Tibial nerve (tissue), 4 donors: ENCODE data around the gene CSKMT. TPM values are rescaled to one million over a fixed set of nuclear protein-coding genes. Genes with fewer than 3 reads are reported as not detected.
"Not testable (repeated sequence)": the region's sequence is repeated elsewhere in the genome, so short reads cannot be mapped to it uniquely, and the experiment has no call there.

Experiments
- DNase-seq, 2 donors: peaks; one replicate each; pipeline ENCODE4 v3.0.0-alpha.2; 2019; ENCODE audit warnings: low spot score in 2 of 2
- H3K27ac ChIP-seq, 4 donors: fragments of 200-600 bp; sonication (generic) in 3 of 4; one replicate each; pipeline ENCODE4 v1.5.1; 2017 to 2019; ENCODE audit warnings: mild to moderate bottlenecking in 1 of 4
- H3K27me3 ChIP-seq, 2 donors: fragments of 200-600 bp; sonication (generic) in 1 of 2; one replicate each; pipeline versions ENCODE4 v1.5.1 to v1.6.0; 2017 to 2019
- H3K36me3 ChIP-seq, 3 donors: fragments of 200-600 bp; sonication (generic); one replicate each; pipeline ENCODE4 v1.5.1; 2018 to 2019
- H3K4me1 ChIP-seq, 4 donors: fragments of 200-600 bp; sonication (generic) in 3 of 4; one replicate each; pipeline ENCODE4 v1.5.1; 2017 to 2019
- H3K4me3 ChIP-seq, 4 donors: fragments of 200-600 bp; sonication (generic) in 3 of 4; one replicate each; pipeline ENCODE4 v1.5.1; 2017 to 2019; ENCODE audit warnings: mild to moderate bottlenecking in 1 of 4, moderate library complexity in 1 of 4
- H3K9me3 ChIP-seq, 4 donors: fragments of 200-600 bp; sonication (generic) in 3 of 4; one replicate each; pipeline ENCODE4 v1.5.1; 2017 to 2019
- EP300 ChIP-seq, 2 donors: sonication (generic); formaldehyde crosslinking; IDR thresholded peaks; one replicate each; pipeline ENCODE4 v1.6.1; 2017; ENCODE audit warnings: antibody characterized with exemption in 2 of 2, mild to moderate bottlenecking in 1 of 2
- POLR2A ChIP-seq, 2 donors: fragments of 450-650 bp; IDR thresholded peaks; one replicate each; pipeline ENCODE4 v1.6.1; 2017; ENCODE audit warnings: antibody characterized with exemption in 2 of 2, mild to moderate bottlenecking in 2 of 2, moderate library complexity in 2 of 2
- WGBS, 2 donors: methylation state at CpG; one replicate each; pipeline ENCODE4 v1.1.5; 2018; 5-methylcytosine and 5-hydroxymethylcytosine counted together
- total RNA-seq, 4 donors: library from RNA; depleted of rRNA; stranded (reverse); fragments of >200 nt; gene quantifications; one replicate each; pipeline ENCODE4 v1.1.0, GENCODE V29; 2016
- TF ChIP-seq, protein P1 (sequence below), 5 experiments: fragments of 200-600 bp in 3 of 5; fragments of 450-650 bp in 2 of 5; sonication (generic) in 3 of 5; IDR thresholded peaks; one replicate each; pipeline ENCODE4 v1.5.1; 2016 to 2019; ENCODE audit warnings: antibody characterized with exemption in 5 of 5, mild to moderate bottlenecking in 3 of 5, moderate library complexity in 2 of 5

The CSKMT gene
- total RNA-seq, 4 donors from 2014 or later: 2.6 to 17.0 (median 5.7) TPM

- Histone ChIP-seq H3K9me3 (no peaks in the 10 kb centered on the region), H3K36me3 (peaks cover 0 to 39% (median 4%) of the 10 kb centered on the region in 3 donors), H3K27me3 (no peaks in the 10 kb centered on the region), H3K4me3 (no peak overlapping the region), H3K4me1 (peaks cover 0 to 50% (median 28%) of the 10 kb centered on the region in 4 donors), H3K27ac (no peak overlapping the region)
- TF ChIP-seq EP300 (IDR thresholded peaks at IDR 0.05) (no peak), POLR2A (IDR thresholded peaks at IDR 0.05) (no peak)
- TF ChIP-seq, protein P1, sequence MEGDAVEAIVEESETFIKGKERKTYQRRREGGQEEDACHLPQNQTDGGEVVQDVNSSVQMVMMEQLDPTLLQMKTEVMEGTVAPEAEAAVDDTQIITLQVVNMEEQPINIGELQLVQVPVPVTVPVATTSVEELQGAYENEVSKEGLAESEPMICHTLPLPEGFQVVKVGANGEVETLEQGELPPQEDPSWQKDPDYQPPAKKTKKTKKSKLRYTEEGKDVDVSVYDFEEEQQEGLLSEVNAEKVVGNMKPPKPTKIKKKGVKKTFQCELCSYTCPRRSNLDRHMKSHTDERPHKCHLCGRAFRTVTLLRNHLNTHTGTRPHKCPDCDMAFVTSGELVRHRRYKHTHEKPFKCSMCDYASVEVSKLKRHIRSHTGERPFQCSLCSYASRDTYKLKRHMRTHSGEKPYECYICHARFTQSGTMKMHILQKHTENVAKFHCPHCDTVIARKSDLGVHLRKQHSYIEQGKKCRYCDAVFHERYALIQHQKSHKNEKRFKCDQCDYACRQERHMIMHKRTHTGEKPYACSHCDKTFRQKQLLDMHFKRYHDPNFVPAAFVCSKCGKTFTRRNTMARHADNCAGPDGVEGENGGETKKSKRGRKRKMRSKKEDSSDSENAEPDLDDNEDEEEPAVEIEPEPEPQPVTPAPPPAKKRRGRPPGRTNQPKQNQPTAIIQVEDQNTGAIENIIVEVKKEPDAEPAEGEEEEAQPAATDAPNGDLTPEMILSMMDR (IDR thresholded peaks at IDR 0.05): no peak
- 90 to 92% methylated on average over 11 of the region's 11 CpGs for WGBS, 2 donors
- DNase-seq: no peak
Measured at GRCh38 chr11:62648967-62649364, 16.1 kb upstream of the CSKMT start.

DNA sequence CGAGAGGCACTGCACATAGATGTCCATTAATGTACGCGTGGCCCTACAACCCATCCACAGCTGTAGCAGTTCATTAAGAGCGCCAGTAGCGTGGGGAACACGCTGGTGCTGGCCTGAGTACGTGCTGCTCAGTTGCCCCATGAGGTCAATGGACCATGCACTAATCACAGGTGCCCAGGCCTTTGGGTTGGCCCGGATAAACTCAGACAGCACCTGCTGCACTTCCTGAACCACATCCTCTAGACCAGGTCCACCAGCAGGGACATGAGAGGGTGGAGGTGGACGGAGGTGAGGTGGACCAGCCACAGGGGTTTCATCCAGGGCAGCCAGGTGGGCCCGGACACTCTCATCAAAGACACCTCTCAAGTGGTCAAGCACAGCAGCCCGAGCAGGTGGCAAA lies 15.6 kb upstream of the CSKMT start:
- Histone ChIP-seq H3K4me1 (peaks cover 0 to 44% (median 28%) of the 10 kb centered on the region in 4 donors), H3K27me3 (no peaks in the 10 kb centered on the region), H3K27ac (no peak overlapping the region), H3K4me3 (no peak overlapping the region), H3K36me3 (peaks cover 0 to 34% (median 4%) of the 10 kb centered on the region in 3 donors), H3K9me3 (no peaks in the 10 kb centered on the region)
- DNase-seq: no peak
- 91 to 92% methylated on average over 9 to 11 of the region's 11 CpGs for WGBS, 2 donors
- TF ChIP-seq EP300 (IDR thresholded peaks at IDR 0.05) (no peak), POLR2A (IDR thresholded peaks at IDR 0.05) (no peak)
- TF ChIP-seq, protein P1 (IDR thresholded peaks at IDR 0.05): no peak

DNA sequence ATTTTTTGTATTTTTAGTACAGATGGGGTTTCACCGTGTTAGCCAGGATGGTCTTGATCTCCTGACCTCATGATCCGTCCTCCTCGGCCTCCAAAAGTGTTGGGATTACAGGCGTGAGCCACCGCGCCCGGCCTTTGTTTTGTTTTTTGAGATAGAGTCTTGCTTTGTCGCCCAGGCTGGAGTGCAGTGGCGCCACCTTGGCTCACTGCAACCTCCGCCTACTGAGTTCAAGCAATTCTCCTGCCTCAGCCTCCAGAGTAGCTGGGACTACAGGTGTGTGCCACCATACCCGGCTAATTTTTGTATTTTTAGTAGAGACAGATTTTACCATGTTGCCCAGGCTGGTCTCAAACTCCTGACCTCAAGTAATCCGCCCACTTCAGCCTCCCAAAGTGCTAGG lies 14.8 kb upstream of the CSKMT start:
- H3K27me3 ChIP-seq, DNase-seq, H3K9me3 ChIP-seq, H3K4me3 ChIP-seq, H3K27ac ChIP-seq: not testable (repeated sequence)
- WGBS, 2 donors: 94 to 95% methylated on average over 12 of the region's 12 CpGs
- Histone ChIP-seq H3K36me3 (peaks cover 0 to 32% (median 4%) of the 10 kb centered on the region in 3 donors), H3K4me1 (peaks cover 0 to 36% (median 22%) of the 10 kb centered on the region in 4 donors)

GRCh38 chr11:62652161-62653006 lies 12.7 kb upstream of the CSKMT start:
- WGBS, 2 donors: 37 to 39% methylated on average over 16 of the region's 16 CpGs
- Histone ChIP-seq H3K36me3 (peaks cover 0 to 31% (median 4%) of the 10 kb centered on the region in 3 donors), H3K4me1 (peaks cover 0 to 23% (median 13%) of the 10 kb centered on the region in 4 donors), H3K9me3 (no peaks in the 10 kb centered on the region), H3K4me3 (peak overlapping the region; percentile 80 to 91 (median 88)), H3K27me3 (no peaks in the 10 kb centered on the region), H3K27ac (peak overlapping the region; percentile 68 to 97 (median 94))
- TF ChIP-seq EP300 (IDR thresholded peaks at IDR 0.05) (no peak), POLR2A (IDR thresholded peaks at IDR 0.05) (no peak)
- TF ChIP-seq, protein P1 (IDR thresholded peaks at IDR 0.05): no peak
- no peak for DNase-seq

- Histone ChIP-seq H3K36me3 (peaks cover 0 to 12% (median 0%) of the 10 kb centered on the region in 3 donors), H3K4me1 (peaks cover 0 to 19% (median 13%) of the 10 kb centered on the region in 4 donors), H3K9me3 (no peaks in the 10 kb centered on the region), H3K27me3 (no peaks in the 10 kb centered on the region), H3K27ac (no peak overlapping the region), H3K4me3 (no peak overlapping the region)
- TF ChIP-seq EP300 (IDR thresholded peaks at IDR 0.05) (no peak), POLR2A (IDR thresholded peaks at IDR 0.05) (no peak)
- TF ChIP-seq, protein P1 (IDR thresholded peaks at IDR 0.05): no peak
- no peak for DNase-seq
- 86 to 91% methylated on average over 11 of the region's 11 CpGs for WGBS, 2 donors
Measured at GRCh38 chr11:62654297-62654696, 10.8 kb upstream of the CSKMT start.
